Suprapubic skin (tissue), 4 donors: ENCODE results near the gene CNPY4. TPM values are rescaled to one million over a fixed set of nuclear protein-coding genes. Genes with fewer than 3 reads are reported as not detected.

ENCODE experiments used
- DNase-seq, 2 donors: peaks; one replicate each; pipeline ENCODE4 v3.0.0-alpha.2; 2019; ENCODE audit warnings: low spot score in 2 of 2
- H3K27ac ChIP-seq: fragments of 200-600 bp; sonication (generic); one replicate; pipeline ENCODE4 v1.5.1; 2019
- H3K27me3 ChIP-seq: fragments of 200-600 bp; sonication (generic); one replicate; pipeline ENCODE4 v1.5.1; 2019
- H3K36me3 ChIP-seq: fragments of 200-600 bp; sonication (generic); one replicate; pipeline ENCODE4 v1.5.1; 2019
- H3K4me1 ChIP-seq: fragments of 200-600 bp; sonication (generic); one replicate; pipeline ENCODE4 v1.5.1; 2019
- H3K4me3 ChIP-seq: fragments of 200-600 bp; sonication (generic); one replicate; pipeline ENCODE4 v1.5.1; 2019; ENCODE audit warnings: mild to moderate bottlenecking
- H3K9me3 ChIP-seq: fragments of 200-600 bp; sonication (generic); one replicate; pipeline ENCODE4 v1.5.1; 2019
- EP300 ChIP-seq: sonication (generic); formaldehyde crosslinking; IDR thresholded peaks from one replicate; pipeline ENCODE4 v1.6.1; 2017; ENCODE audit warnings: antibody characterized with exemption
- POLR2A ChIP-seq, 2 donors: fragments of 450-650 bp; IDR thresholded peaks; one replicate each; pipeline ENCODE4 v1.6.1; 2017; ENCODE audit warnings: antibody characterized with exemption in 2 of 2, mild to moderate bottlenecking in 2 of 2, moderate library complexity in 2 of 2
- POLR2AphosphoS5 ChIP-seq, 3 donors: sonication (generic); formaldehyde crosslinking; IDR thresholded peaks; one replicate each; pipeline ENCODE4 v1.6.1; 2017; ENCODE audit warnings: antibody characterized with exemption in 3 of 3
- WGBS: methylation state at CpG from one replicate; pipeline ENCODE4 v1.1.5; 2018; 5-methylcytosine and 5-hydroxymethylcytosine counted together
- total RNA-seq, 4 donors: library from RNA; depleted of rRNA; stranded (reverse); fragments of >200 nt; gene quantifications; one replicate each; pipeline ENCODE4 v1.1.0, GENCODE V29; 2016
- TF ChIP-seq, protein P1 (sequence below), 2 donors: fragments of 200-600 bp in 1 of 2; fragments of 450-650 bp in 1 of 2; sonication (generic) in 1 of 2; IDR thresholded peaks; one replicate each; pipeline ENCODE4 v1.5.1; 2016 to 2019; ENCODE audit warnings: antibody characterized with exemption in 2 of 2, mild to moderate bottlenecking in 1 of 2, moderate library complexity in 1 of 2

CNPY4 gene
- total RNA-seq, 4 donors from 2014 or later = 4.5 to 7.1 (median 5.4) TPM

- Histone ChIP-seq H3K4me1 (peaks cover 24% of the 10 kb centered on the region), H3K27ac (peak overlapping the region; percentile 93), H3K36me3 (peaks cover 43% of the 10 kb centered on the region), H3K4me3 (peak overlapping the region; percentile 75), H3K9me3 (no peaks in the 10 kb centered on the region), H3K27me3 (no peaks in the 10 kb centered on the region)
- DNase-seq = no peak
- TF ChIP-seq POLR2A (IDR thresholded peaks at IDR 0.05) (no peak), EP300 (no peak), POLR2AphosphoS5 (IDR thresholded peaks at IDR 0.05) (no peak)
- TF ChIP-seq, protein P1, sequence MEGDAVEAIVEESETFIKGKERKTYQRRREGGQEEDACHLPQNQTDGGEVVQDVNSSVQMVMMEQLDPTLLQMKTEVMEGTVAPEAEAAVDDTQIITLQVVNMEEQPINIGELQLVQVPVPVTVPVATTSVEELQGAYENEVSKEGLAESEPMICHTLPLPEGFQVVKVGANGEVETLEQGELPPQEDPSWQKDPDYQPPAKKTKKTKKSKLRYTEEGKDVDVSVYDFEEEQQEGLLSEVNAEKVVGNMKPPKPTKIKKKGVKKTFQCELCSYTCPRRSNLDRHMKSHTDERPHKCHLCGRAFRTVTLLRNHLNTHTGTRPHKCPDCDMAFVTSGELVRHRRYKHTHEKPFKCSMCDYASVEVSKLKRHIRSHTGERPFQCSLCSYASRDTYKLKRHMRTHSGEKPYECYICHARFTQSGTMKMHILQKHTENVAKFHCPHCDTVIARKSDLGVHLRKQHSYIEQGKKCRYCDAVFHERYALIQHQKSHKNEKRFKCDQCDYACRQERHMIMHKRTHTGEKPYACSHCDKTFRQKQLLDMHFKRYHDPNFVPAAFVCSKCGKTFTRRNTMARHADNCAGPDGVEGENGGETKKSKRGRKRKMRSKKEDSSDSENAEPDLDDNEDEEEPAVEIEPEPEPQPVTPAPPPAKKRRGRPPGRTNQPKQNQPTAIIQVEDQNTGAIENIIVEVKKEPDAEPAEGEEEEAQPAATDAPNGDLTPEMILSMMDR (IDR thresholded peaks at IDR 0.05) = no peak
- WGBS = 23% methylated on average over 7 of the region's 7 CpGs
These were observed 29.8 kb upstream of the CNPY4 start for GRCh38 chr7:100089458-100090196.

DNA sequence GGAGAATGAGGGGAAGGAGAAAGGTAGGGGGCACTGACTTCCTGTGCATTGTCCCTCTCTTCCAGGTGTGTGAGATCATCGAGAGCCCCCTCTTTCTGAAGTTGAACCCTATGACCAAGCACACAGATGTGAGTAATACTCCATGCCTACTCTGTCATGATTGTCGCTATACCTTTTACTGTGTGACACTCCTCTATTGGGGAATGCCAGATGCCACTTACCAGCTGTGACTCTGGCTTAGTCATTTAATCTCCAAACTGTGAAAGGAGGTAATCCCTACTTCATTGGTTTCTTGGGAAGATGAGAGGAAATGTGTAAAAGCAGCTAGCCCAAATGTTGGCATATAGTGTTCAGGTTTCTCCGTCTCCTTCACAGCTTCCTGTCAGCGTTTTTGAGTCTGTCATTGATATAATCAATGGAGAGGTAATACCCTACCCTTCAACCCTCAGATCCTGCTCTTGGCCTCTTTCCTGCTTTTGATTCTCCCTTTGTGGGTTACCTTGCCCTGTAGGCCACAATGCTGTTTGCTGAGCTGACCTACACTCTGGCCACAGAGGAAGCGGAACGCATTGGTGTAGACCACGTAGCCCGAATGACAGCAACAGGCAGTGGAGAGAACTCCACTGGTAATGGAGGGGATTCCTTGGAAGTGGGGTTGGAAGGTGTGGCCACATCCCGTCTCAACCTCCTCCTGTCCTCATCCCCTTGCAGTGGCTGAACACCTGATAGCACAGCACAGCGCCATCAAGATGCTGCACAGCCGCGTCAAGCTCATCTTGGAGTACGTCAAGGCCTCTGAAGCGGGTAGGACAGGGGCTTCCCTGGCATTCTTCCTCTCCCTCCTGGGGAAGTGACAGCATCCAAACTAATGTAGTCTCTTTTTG is 28.7 kb upstream of the CNPY4 start:
- no peaks in the 10 kb centered on the region for H3K27me3 ChIP-seq
- no peak overlapping the region for H3K4me3 ChIP-seq
- H3K36me3 ChIP-seq = peaks cover 55% of the 10 kb centered on the region
- no peaks in the 10 kb centered on the region for H3K9me3 ChIP-seq
- H3K27ac ChIP-seq = no peak overlapping the region
- 88% methylated on average over 14 of the region's 14 CpGs for WGBS
- H3K4me1 ChIP-seq = peaks cover 24% of the 10 kb centered on the region
- no peak for DNase-seq
- TF ChIP-seq, protein P1 (IDR thresholded peaks at IDR 0.05) = no peak
- TF ChIP-seq EP300 (no peak), POLR2A (IDR thresholded peaks at IDR 0.05) (no peak), POLR2AphosphoS5 (IDR thresholded peaks at IDR 0.05) (no peak)

- no peaks in the 10 kb centered on the region for H3K9me3 ChIP-seq
- H3K27me3 ChIP-seq = no peaks in the 10 kb centered on the region
- no peak for DNase-seq
- TF ChIP-seq EP300 = no peak
- TF ChIP-seq POLR2AphosphoS5 (IDR thresholded peaks at IDR 0.05) = no peak
- TF ChIP-seq POLR2A (IDR thresholded peaks at IDR 0.05) = no peak
- TF ChIP-seq, protein P1 (IDR thresholded peaks at IDR 0.05) = no peak
- H3K4me3 ChIP-seq = no peak overlapping the region
- H3K27ac ChIP-seq = no peak overlapping the region
- H3K4me1 ChIP-seq = peaks cover 24% of the 10 kb centered on the region
- peaks cover 63% of the 10 kb centered on the region for H3K36me3 ChIP-seq
- WGBS = 60% methylated on average over 19 of the region's 19 CpGs
These were observed 27.8 kb upstream of the CNPY4 start for GRCh38 chr7:100091411-100092181.

DNA sequence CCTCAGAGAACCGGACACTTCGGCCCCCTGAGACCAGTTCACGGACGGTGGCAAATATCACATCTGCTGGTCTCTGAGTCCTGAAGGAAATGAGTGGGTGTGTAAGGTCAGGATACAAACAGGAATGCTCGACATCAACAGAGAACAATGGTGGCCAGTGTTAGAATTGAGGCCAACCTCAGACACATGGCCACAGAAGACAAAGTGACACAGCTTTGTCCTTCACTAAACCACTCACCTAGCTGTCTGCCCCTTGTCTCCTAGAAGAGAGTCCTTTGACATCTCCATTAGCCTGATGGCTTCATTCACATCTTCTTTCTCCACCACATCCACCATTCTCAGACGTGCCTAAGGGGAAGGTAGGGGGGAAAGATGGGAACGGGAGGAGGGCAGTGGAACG is 26.4 kb upstream of the CNPY4 start:
- H3K27me3 ChIP-seq = no peaks in the 10 kb centered on the region
- H3K4me3 ChIP-seq = no peak overlapping the region
- peaks cover 78% of the 10 kb centered on the region for H3K36me3 ChIP-seq
- WGBS = 55% methylated on average over 8 of the region's 8 CpGs
- H3K27ac ChIP-seq = no peak overlapping the region
- no peaks in the 10 kb centered on the region for H3K9me3 ChIP-seq
- DNase-seq = no peak
- peaks cover 23% of the 10 kb centered on the region for H3K4me1 ChIP-seq
- TF ChIP-seq POLR2AphosphoS5 (IDR thresholded peaks at IDR 0.05) = no peak
- no peak for TF ChIP-seq EP300
- TF ChIP-seq POLR2A (IDR thresholded peaks at IDR 0.05) = no peak
- TF ChIP-seq, protein P1 (IDR thresholded peaks at IDR 0.05) = no peak
